GM18951 (cell line): ENCODE results near the gene PRRX2.

ENCODE experiments used
- POLR2A ChIP-seq: IDR thresholded peaks from 4 replicates; pipeline ENCODE4 v1.6.1; 2011; ENCODE audit warnings: mild to moderate bottlenecking; ENCODE audit not compliant: insufficient read length, insufficient read depth; ENCODE audit errors: extremely low read depth
- in situ Hi-C: fragments of 300-500 bp; cut with MboI; formaldehyde crosslinking; loops from one replicate; pipeline ENCODE4 v1.12.0; 2022; ENCODE audit warnings: low sequenced_read_pairs, mixed read lengths, inconsistent platforms; ENCODE audit not compliant: unreplicated experiment

PRRX2 gene

DNA sequence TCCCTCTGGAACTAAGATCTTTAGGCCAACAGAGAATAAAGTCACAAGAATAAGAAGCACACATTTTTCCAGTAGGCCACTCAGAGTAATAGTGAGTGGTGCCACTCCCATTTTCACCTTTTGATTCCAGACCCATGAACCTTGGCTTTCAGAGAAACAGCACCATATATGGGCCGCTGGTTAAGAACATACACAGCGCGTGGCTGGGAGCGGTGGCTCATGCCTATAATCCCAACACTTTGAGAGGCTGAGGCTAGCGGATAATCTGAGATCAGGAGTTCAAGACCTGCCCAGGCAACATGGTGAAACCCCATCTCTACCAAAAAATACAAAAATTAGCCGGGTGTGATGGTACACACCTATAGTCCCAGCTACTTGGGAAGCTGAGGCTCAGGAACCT lies 103.0 kb downstream of the PRRX2 start:
- no peak for TF ChIP-seq POLR2A
- in situ Hi-C loops: no loop called here

DNA sequence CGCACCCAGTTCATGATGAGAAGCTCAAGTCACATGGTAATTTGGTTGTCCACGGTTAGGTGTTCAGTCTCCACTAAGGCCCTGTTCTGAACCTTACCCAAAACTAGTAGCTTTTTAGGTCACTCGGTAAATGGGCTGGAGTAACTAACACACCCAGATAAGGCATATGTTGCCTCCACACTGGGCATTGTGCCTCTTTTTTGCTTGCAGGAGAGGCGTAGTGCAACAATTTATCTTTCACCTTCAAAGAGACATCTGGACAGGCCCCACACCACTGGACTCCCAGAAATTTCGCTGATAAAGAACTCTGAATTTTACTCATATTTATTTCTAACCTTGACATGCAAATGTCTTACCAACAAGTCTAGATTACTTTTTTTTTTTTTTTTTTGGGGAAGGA lies 104.2 kb downstream of the PRRX2 start:
- in situ Hi-C loops: no loop called here

DNA sequence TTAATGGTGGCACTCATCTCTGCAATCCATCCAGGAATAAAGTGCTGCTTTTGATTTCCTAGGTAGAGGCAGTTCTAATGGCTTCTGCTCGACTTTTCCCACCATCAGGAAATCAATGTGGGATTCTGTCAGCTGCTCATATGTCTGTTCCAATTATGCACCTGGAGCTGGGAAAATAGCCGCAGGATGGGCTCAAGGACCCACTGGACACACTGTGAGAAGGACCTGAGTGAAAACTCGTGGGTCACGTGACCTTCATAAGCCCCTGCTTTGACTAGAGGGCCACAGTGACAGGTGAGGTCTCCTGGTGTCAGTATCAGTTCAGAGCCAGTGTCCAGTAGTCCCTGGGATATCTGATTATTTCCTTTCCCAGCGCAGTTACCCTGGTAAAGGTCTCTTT lies 105.3 kb downstream of the PRRX2 start:
- in situ Hi-C loops: no loop called here
- TF ChIP-seq POLR2A: no peak

More for the DNA sequence above, 104.2 kb downstream of the PRRX2 start:
- TF ChIP-seq POLR2A: no peak
